ENCODE data around the gene MCM10. TPM values are rescaled to one million over a fixed set of nuclear protein-coding genes. Genes with fewer than 3 reads are reported as not detected.

MCM10 gene
- total RNA-seq = 1 to 10 TPM; 1.3 to 7.6 (median 2.8) TPM

DNA sequence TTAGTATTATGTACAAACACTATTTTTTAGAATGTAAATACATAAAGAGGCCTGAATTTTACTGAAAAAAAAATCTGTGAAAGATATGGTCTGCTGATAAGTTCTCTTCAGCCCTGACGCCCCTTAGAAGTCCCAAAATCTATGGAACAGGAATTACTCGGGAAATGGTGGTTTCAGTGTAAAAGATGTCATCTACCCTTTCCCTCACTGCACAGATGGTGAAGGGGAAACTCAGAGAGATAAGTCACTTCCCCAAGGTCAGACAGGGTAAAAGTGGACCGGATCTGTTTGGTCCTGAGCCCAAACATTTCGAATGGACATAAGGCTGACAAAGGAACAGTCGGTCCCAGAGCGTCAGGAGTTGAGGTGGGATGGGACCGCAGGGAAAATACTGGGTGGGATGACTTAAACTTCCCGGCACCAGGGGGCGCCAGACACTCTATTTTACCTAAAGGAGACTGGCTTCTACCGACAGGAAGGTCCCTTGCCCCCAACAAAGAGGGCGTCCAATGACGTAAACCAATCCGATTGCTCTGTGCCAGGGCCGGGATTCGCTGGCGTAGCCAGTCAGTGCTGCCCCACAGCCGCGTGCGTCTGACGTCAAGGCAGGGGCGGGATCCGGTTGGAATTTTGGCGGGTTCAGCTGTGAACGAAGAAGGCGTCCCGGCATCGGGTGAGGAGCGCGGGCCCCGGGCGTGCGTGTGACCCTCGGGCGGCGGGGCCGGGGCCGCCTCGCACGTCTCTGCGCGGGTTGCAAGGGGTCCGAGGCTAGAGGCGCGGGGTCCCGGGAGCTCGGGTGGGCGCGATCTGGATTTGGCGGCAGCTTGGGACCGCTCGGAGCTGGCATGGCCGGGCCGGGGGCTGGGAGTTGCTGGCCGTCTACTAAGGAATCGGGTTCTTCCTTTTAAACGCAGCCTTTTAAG, at the start of gene MCM10:
MCM10 (plus strand) TSS at position 625 of the 923 bp plus-strand sequence. CDS start 2,645 bp downstream, outside the sequence.
- peak in 2 of 3 donors; percentile 1 to 50 for TF ChIP-seq CTCF (IDR thresholded peaks at IDR 0.05)
- ATAC-seq (ENCODE audit: low FRiP score) = peak; percentile 100
- DNase-seq (ENCODE audit: low spot score) = peak; percentile 99

- no peak for TF ChIP-seq CTCF (IDR thresholded peaks at IDR 0.05)
- DNase-seq (ENCODE audit: low spot score) (no peak), ATAC-seq (ENCODE audit: low FRiP score) (no peak)
Observed at GRCh38 chr10:13113544-13113943, 47.8 kb upstream of the MCM10 start.

- DNase-seq (ENCODE audit: low spot score) = no peak
- TF ChIP-seq CTCF (IDR thresholded peaks at IDR 0.05) = no peak
- no peak for ATAC-seq (ENCODE audit: low FRiP score)
Observed at GRCh38 chr10:13115832-13116803, 45.2 kb upstream of the MCM10 start.

DNA sequence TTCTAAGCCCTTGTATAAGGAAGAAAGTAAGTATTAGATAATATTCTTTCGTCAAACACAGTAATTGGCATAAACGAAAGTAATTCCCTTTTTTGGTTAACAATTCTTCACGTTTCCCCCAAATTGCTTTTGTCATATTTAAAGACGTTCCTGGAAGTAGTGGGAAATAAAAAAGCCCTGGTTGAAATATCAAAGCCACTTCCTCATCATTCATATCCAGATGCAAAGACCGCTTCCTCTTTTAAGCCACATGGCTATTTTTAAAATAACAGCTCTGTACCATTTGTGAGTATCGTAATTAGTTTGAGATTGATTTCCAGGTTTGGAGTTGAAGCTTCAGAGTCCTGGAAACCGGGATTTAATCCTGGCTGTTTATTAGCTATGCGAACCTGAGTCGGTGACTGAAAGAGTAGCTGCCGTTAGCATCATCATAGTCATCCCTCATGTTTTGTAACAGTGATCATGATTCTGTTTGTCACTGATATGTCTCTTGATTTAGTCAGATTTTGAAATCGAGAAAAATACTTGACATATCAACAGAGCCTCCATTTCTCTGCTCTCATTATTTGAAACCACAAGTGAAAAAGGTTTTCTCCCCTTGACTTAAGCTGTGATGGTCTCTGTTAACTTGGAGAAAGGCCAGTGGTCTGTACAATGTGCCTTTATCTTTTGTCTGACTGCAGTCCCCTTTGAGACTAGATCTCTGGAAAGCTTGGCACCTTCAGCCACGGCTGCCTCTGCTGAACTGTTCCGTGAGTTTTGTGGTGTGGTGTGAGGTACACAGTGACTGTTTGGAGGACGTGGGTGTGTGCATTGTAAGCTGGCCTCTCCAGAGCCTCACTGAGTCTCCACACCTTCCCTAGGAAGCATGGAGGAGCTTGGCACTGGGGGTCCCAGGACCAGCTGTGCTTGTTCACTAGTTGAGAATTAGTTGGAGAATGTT, 43.2 kb upstream of the MCM10 start:
- ATAC-seq (ENCODE audit: low FRiP score) (no peak), DNase-seq (ENCODE audit: low spot score) (no peak)
- no peak for TF ChIP-seq CTCF (IDR thresholded peaks at IDR 0.05)

DNA sequence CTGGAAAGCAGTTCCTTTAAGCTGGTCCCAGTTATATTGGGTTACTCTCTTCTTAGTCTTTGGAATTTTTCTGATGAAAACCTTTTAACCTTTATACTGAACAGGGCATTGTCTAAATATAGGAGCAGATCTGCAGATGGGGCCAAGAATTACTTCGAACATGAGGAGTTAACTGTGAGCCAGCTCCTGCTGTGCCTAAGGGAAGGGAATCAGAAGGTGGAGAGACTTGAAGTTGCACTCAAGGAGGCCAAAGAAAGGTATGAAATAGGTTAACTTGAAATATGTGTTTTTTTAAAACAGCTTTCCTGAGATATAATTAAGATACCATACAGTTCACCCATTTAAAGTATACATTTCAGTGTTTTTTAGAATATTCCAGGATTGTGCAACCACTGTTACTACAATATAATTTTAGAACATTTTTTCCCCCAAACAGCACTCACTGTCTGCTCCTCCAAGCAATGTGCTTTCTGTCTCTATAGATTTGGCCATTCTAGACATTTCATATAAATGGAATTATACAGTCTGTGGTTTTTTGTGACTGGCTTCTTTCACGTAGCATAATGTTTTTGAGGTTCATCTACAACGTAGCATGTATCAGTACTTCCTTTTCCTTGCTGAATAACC, 42.5 kb upstream of the MCM10 start:
- no peak for ATAC-seq (ENCODE audit: low FRiP score)
- no peak for TF ChIP-seq CTCF (IDR thresholded peaks at IDR 0.05)
- DNase-seq (ENCODE audit: low spot score) = no peak
